ENCODE data around the gene HES1. TPM values are rescaled to one million over a fixed set of nuclear protein-coding genes. Genes with fewer than 3 reads are reported as not detected.

The HES1 gene
- total RNA-seq, 1 experiment from 2014 or later: 141 TPM

DNA sequence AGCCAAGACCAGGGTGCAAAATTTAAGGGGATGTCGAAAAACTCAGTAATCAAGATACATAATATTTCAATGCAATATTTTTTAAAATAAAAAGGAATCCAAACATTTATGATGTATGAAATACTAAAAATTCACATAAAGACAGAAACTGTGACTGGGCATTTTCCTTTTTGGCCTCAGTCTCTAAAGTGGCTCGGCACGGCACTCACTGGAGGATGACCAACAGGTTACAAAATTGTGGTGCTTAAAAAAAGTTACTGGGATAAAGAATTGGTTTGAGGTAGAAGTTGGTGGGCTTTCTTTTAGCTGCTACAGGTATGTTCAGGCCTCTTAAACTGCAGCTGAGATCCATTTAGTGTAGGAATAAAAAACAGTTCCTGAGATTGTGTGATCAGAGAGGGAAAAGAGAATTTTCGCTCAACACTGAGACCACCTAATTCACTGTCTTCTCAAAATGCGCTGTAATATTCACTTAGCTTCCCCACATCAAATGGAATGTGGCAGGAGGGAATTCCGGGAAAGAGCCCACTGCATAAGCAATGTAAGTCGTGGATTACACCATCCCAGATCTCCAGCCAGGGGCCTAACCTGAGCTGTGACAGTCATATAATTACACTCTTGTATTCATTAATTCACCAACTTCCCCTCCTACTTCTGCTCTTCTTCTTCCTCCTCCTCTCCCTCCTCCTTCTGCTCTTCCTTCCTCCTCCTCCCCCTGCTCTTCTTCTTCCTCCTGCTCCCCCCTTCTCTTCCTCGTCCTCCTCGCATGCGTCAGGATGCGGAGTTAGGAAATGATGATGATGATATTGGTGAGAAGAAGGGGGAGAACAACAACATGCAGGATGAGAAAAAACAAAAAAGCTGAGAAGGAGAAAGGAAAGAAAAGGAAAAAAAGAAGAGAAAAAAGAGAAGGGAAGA lies 45.9 kb downstream of the HES1 start:
- Mint-ChIP-seq H3K27ac (ENCODE audit: unreplicated experiment) (no peak overlapping the region), H3K36me3 (ENCODE audit: insufficient read depth, unreplicated experiment) (no peaks in the 10 kb centered on the region), H3K4me1 (ENCODE audit: low read depth, unreplicated experiment) (no peaks in the 10 kb centered on the region), H3K27me3 (ENCODE audit: unreplicated experiment) (no peaks in the 10 kb centered on the region), H3K4me3 (ENCODE audit: low read depth, unreplicated experiment) (no peak overlapping the region), H3K9me3 (ENCODE audit: low read depth, unreplicated experiment) (no peaks in the 10 kb centered on the region)
- TF ChIP-seq, protein P1, sequence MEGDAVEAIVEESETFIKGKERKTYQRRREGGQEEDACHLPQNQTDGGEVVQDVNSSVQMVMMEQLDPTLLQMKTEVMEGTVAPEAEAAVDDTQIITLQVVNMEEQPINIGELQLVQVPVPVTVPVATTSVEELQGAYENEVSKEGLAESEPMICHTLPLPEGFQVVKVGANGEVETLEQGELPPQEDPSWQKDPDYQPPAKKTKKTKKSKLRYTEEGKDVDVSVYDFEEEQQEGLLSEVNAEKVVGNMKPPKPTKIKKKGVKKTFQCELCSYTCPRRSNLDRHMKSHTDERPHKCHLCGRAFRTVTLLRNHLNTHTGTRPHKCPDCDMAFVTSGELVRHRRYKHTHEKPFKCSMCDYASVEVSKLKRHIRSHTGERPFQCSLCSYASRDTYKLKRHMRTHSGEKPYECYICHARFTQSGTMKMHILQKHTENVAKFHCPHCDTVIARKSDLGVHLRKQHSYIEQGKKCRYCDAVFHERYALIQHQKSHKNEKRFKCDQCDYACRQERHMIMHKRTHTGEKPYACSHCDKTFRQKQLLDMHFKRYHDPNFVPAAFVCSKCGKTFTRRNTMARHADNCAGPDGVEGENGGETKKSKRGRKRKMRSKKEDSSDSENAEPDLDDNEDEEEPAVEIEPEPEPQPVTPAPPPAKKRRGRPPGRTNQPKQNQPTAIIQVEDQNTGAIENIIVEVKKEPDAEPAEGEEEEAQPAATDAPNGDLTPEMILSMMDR (IDR thresholded peaks at IDR 0.05; ENCODE audit: unreplicated experiment): no peak
- intact Hi-C loops (cut with micrococcal nuclease; ENCODE audit: unreplicated experiment): no loop called here
- CTCF ChIA-PET: interaction anchor here (0.7 kb wide), 1 partner anchor 112 kb away, joined by 3 read pairs; no protein-coding TSS in a partner anchor
- BruUV-seq (replicated peaks): no TSS peak
- no peak for DNase-seq

DNA sequence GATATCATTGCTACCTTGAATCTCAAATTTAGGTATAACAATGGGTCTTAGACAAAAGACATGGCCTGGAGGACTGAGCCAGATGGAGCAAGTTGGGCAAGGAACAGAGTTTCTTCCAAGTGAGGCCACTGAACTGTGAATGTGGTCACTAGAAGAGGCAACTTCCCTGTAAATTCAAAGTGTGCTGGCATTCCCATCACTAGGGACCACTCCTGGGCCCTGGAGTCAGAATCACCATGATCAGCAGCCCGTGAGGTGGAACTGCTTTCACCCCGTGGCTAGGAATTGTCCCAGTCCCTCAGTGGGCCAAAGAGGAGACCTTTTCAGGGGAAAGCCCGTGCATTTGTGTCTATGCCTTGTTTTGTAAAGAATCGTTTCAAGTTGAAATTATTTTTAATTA lies 47.3 kb downstream of the HES1 start:
- no peaks in the 10 kb centered on the region for H3K36me3 Mint-ChIP-seq (ENCODE audit: insufficient read depth, unreplicated experiment)
- no peak overlapping the region for H3K4me3 Mint-ChIP-seq (ENCODE audit: low read depth, unreplicated experiment)
- no peaks in the 10 kb centered on the region for H3K9me3 Mint-ChIP-seq (ENCODE audit: low read depth, unreplicated experiment)
- H3K27me3 Mint-ChIP-seq (ENCODE audit: unreplicated experiment): no peaks in the 10 kb centered on the region
- intact Hi-C loops (cut with micrococcal nuclease; ENCODE audit: unreplicated experiment): no loop called here
- TF ChIP-seq, protein P1 (IDR thresholded peaks at IDR 0.05; ENCODE audit: unreplicated experiment): no peak
- no peak for DNase-seq
- no peak overlapping the region for H3K27ac Mint-ChIP-seq (ENCODE audit: unreplicated experiment)
- no TSS peak for BruUV-seq (replicated peaks)
- H3K4me1 Mint-ChIP-seq (ENCODE audit: low read depth, unreplicated experiment): no peaks in the 10 kb centered on the region
- CTCF ChIA-PET: no interaction called here

GRCh38 chr3:194184265-194184751 lies 48.4 kb downstream of the HES1 start:
- no peaks in the 10 kb centered on the region for H3K9me3 Mint-ChIP-seq (ENCODE audit: low read depth, unreplicated experiment)
- no peak overlapping the region for H3K27ac Mint-ChIP-seq (ENCODE audit: unreplicated experiment)
- no peaks in the 10 kb centered on the region for H3K27me3 Mint-ChIP-seq (ENCODE audit: unreplicated experiment)
- no peaks in the 10 kb centered on the region for H3K36me3 Mint-ChIP-seq (ENCODE audit: insufficient read depth, unreplicated experiment)
- intact Hi-C loops (cut with micrococcal nuclease; ENCODE audit: unreplicated experiment): no loop called here
- BruUV-seq (replicated peaks): no TSS peak
- TF ChIP-seq, protein P1 (IDR thresholded peaks at IDR 0.05; ENCODE audit: unreplicated experiment): no peak
- CTCF ChIA-PET: no interaction called here
- H3K4me3 Mint-ChIP-seq (ENCODE audit: low read depth, unreplicated experiment): no peak overlapping the region
- H3K4me1 Mint-ChIP-seq (ENCODE audit: low read depth, unreplicated experiment): no peaks in the 10 kb centered on the region
- DNase-seq: no peak

GRCh38 chr3:194184801-194185200 lies 48.9 kb downstream of the HES1 start:
- intact Hi-C loops (cut with micrococcal nuclease; ENCODE audit: unreplicated experiment): no loop called here
- no peak overlapping the region for H3K4me3 Mint-ChIP-seq (ENCODE audit: low read depth, unreplicated experiment)
- BruUV-seq (replicated peaks): no TSS peak
- no peaks in the 10 kb centered on the region for H3K27me3 Mint-ChIP-seq (ENCODE audit: unreplicated experiment)
- TF ChIP-seq, protein P1 (IDR thresholded peaks at IDR 0.05; ENCODE audit: unreplicated experiment): no peak
- no peaks in the 10 kb centered on the region for H3K36me3 Mint-ChIP-seq (ENCODE audit: insufficient read depth, unreplicated experiment)
- CTCF ChIA-PET: interaction anchor here (0.6 kb wide), 1 partner anchor 117 kb away, joined by 4 read pairs; no protein-coding TSS in a partner anchor
- no peaks in the 10 kb centered on the region for H3K9me3 Mint-ChIP-seq (ENCODE audit: low read depth, unreplicated experiment)
- no peak overlapping the region for H3K27ac Mint-ChIP-seq (ENCODE audit: unreplicated experiment)
- no peaks in the 10 kb centered on the region for H3K4me1 Mint-ChIP-seq (ENCODE audit: low read depth, unreplicated experiment)
- DNase-seq: no peak

Data from Calu3 (cell line).